ENCODE results near the gene IL1R1. TPM values are rescaled to one million over a fixed set of nuclear protein-coding genes. Genes with fewer than 3 reads are reported as not detected.
"Not testable (repeated sequence)": the region's sequence is repeated elsewhere in the genome, so short reads cannot be mapped to it uniquely, and the experiment has no call there.

Gene IL1R1
- total RNA-seq, 1 donor from 2014 or later = 0.17 TPM

DNA sequence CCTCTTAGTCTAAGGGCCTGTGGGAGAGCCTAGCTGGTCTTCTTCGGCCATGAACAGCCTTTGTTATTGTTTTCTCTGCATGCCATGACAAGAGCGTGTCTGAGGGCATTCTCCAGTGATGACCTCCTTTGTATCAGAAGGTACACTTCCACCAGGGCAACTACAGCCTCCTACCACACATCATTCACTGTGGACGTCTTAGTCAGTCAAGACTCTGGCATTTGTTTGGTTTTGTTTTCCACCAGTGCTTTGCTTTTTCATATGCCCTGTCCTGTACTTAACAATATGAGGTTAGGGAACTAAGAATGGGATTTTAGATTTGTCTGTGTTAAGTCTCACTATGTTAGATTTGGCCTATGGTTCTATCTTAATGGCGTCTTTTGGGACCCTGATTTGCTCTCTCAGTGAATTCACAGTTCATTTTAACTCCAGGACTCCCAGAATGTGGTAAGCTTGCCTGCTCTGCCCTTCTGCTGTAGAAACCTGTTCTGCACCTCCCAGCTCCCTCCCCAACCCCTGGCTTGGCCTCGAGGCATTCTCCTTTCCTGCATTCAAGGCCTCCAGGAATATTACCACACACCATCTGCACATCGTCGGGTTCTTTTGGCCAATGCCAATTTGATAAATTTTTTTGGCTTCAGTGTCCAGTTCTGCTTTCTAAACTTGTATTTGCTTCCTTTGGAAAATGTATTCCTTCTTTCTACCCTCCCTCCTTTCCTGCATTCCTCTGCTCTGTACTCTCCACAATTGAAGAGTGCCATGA, 42.8 kb upstream of the IL1R1 start:
- Mint-ChIP-seq H3K9me3 (ENCODE audit: unreplicated experiment) (peaks cover 5% of the 10 kb centered on the region), H3K4me1 (ENCODE audit: low read depth, unreplicated experiment) (no peaks in the 10 kb centered on the region), H3K4me3 (ENCODE audit: unreplicated experiment) (no peak overlapping the region), H3K36me3 (ENCODE audit: unreplicated experiment) (no peaks in the 10 kb centered on the region), H3K27me3 (ENCODE audit: unreplicated experiment) (peaks cover 3% of the 10 kb centered on the region), H3K27ac (ENCODE audit: unreplicated experiment) (no peak overlapping the region)
- TF ChIP-seq, protein P1, sequence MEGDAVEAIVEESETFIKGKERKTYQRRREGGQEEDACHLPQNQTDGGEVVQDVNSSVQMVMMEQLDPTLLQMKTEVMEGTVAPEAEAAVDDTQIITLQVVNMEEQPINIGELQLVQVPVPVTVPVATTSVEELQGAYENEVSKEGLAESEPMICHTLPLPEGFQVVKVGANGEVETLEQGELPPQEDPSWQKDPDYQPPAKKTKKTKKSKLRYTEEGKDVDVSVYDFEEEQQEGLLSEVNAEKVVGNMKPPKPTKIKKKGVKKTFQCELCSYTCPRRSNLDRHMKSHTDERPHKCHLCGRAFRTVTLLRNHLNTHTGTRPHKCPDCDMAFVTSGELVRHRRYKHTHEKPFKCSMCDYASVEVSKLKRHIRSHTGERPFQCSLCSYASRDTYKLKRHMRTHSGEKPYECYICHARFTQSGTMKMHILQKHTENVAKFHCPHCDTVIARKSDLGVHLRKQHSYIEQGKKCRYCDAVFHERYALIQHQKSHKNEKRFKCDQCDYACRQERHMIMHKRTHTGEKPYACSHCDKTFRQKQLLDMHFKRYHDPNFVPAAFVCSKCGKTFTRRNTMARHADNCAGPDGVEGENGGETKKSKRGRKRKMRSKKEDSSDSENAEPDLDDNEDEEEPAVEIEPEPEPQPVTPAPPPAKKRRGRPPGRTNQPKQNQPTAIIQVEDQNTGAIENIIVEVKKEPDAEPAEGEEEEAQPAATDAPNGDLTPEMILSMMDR (IDR thresholded peaks at IDR 0.05; ENCODE audit: partially characterized antibody, unreplicated experiment) = no peak
- no peak for DNase-seq

DNA sequence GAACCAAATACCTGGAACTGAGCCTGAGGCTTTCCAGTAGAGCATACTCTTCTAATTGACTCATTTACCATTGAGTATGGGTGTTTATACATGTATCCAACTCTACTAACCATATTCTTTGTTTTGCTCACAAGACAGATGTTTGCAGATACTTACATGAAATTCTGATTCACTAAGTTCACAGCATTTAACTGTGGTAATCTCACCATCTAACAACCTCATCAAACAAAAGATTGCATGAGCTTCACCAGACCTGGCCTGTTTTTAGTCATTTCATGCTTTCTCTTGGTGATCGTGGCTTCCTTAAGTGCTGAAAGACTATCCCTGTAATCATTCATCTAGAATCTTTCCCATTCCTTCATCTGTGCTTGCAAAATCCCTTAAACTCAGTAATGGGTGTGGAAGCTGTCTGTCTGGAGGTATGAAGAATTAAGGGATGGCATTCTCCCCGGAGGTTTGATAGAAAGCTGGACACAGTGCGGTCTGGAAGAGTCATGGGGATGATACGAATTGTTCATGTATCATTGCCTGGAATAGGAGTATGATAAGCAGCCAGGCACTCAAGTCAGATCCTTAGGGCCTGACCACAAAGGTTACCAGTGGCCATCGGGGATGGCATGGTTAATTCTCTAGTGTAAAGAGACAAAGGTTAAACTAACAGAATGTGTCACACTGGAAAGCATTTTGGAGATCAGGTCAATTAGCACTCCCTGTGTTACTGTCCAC, 42.0 kb upstream of the IL1R1 start:
- Mint-ChIP-seq H3K27ac (ENCODE audit: unreplicated experiment) (no peak overlapping the region), H3K9me3 (ENCODE audit: unreplicated experiment) (peaks cover 5% of the 10 kb centered on the region), H3K27me3 (ENCODE audit: unreplicated experiment) (peaks cover 3% of the 10 kb centered on the region), H3K4me1 (ENCODE audit: low read depth, unreplicated experiment) (no peaks in the 10 kb centered on the region), H3K4me3 (ENCODE audit: unreplicated experiment) (no peak overlapping the region), H3K36me3 (ENCODE audit: unreplicated experiment) (no peaks in the 10 kb centered on the region)
- no peak for DNase-seq
- TF ChIP-seq, protein P1 (IDR thresholded peaks at IDR 0.05; ENCODE audit: partially characterized antibody, unreplicated experiment) = no peak

DNA sequence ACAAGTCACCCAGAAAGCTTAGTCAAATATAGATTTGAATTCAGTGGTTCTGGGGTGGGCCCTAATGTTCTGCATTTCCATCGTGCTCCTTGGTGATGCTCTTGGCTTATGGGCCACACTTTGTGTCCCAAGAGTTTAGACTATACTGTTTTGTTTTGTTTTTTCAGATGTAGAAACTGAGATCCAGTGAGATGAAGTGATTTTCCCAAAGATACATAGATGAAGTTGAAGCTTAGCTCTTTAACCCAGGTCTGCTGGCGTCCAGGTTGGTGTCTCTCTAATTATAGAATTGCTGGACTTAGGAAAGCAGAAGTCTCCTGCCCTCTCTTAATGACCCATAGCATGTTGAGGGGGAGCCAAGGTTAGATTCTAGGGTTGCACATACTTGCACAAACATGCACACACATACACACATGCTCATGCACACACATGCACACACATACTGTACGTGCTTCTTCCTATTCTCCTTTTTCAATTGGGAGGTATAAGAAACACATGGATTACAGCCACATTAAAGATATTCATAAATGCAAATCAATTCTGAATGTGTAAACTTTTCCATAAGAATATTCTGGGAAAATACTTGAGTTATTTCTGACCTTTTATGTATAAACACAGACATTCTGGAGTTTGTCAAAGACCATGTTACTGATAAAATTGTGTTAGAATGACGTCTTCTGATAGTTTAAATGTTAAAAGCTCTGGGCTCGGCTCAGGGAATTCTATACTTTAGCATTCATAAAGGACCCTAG, 41.3 kb upstream of the IL1R1 start:
- Mint-ChIP-seq H3K27ac (ENCODE audit: unreplicated experiment) (no peak overlapping the region), H3K36me3 (ENCODE audit: unreplicated experiment) (no peaks in the 10 kb centered on the region), H3K9me3 (ENCODE audit: unreplicated experiment) (peaks cover 5% of the 10 kb centered on the region), H3K27me3 (ENCODE audit: unreplicated experiment) (peaks cover 3% of the 10 kb centered on the region), H3K4me3 (ENCODE audit: unreplicated experiment) (no peak overlapping the region), H3K4me1 (ENCODE audit: low read depth, unreplicated experiment) (no peaks in the 10 kb centered on the region)
- no peak for DNase-seq
- TF ChIP-seq, protein P1 (IDR thresholded peaks at IDR 0.05; ENCODE audit: partially characterized antibody, unreplicated experiment) = no peak

DNA sequence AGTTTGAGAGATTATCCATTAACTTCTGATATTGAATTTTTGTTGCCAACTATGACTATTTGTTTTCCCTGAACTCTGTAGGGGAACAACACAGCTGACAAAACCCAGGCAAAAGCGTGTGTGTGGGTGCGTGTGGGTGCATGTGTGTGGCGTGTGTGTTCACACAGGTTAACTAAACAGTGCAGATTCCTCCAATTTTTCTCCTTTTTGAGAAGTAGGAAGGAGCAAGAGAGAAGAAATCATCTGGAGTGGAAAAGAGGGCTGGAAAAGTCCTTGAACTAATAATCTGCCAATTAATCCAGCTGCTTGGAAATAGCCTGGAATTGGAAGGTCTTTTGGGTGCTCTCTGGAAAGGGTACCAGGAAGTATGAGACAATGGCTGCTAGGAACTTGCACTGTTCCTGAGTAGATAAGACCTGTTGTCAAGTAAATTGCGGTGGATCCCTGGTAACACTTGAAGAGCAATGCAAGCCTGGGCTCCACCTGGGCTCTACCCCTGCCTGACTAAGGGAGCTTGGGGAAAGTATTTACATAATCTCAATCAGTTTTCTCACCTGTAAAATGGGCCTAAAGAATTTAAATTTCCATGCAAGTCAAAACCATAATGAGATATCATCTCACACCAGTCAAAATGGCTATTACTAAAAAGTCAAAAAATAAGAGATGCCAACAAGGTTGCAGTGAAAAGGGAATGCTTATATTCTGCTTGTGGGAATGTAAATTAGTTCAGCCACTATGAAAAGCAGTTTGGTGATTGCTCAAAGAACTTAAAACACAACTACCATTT, 40.5 kb upstream of the IL1R1 start:
- H3K9me3 Mint-ChIP-seq (ENCODE audit: unreplicated experiment) = peaks cover 5% of the 10 kb centered on the region
- no peaks in the 10 kb centered on the region for H3K4me1 Mint-ChIP-seq (ENCODE audit: low read depth, unreplicated experiment)
- no peak for DNase-seq
- H3K27me3 Mint-ChIP-seq (ENCODE audit: unreplicated experiment) = peaks cover 3% of the 10 kb centered on the region
- H3K4me3 Mint-ChIP-seq (ENCODE audit: unreplicated experiment) = no peak overlapping the region
- H3K27ac Mint-ChIP-seq (ENCODE audit: unreplicated experiment) = no peak overlapping the region
- no peaks in the 10 kb centered on the region for H3K36me3 Mint-ChIP-seq (ENCODE audit: unreplicated experiment)
- TF ChIP-seq, protein P1 (IDR thresholded peaks at IDR 0.05; ENCODE audit: partially characterized antibody, unreplicated experiment) = no peak

DNA sequence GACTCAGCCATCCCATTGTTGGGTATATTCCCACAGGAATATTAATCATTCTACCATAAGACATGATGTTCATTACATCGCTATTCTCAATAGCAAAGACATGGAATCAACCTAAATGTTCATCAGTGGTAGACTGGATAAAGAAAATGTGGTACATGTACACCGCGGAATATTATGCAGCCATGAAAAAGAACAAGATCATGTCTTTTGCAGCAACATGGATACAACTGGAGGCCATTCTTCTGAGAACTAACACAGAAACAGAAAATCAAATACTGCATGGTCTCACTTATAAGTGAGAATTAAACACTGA, 40.0 kb upstream of the IL1R1 start:
- H3K4me3 Mint-ChIP-seq (ENCODE audit: unreplicated experiment); H3K27ac Mint-ChIP-seq (ENCODE audit: unreplicated experiment); H3K27me3 Mint-ChIP-seq (ENCODE audit: unreplicated experiment); H3K9me3 Mint-ChIP-seq (ENCODE audit: unreplicated experiment); DNase-seq; H3K4me1 Mint-ChIP-seq (ENCODE audit: low read depth, unreplicated experiment); H3K36me3 Mint-ChIP-seq (ENCODE audit: unreplicated experiment): not testable (repeated sequence)
